H9 (cell line): ENCODE results near the gene ZNHIT1. TPM values are rescaled to one million over a fixed set of nuclear protein-coding genes. Genes with fewer than 3 reads are reported as not detected.

ENCODE experiments used
- DNase-seq: peaks from one replicate; pipeline ENCODE4 v3.0.0-alpha.2; 2017
- H2AFZ ChIP-seq: one replicate; pipeline ENCODE4 v1.6.1; 2013; ENCODE audit warnings: mild to moderate bottlenecking, low read length, control low read depth, moderate library complexity
- H2AK5ac ChIP-seq: 2 replicates; pipeline ENCODE4 v1.6.1; 2013; ENCODE audit warnings: low read length, control low read depth, mixed read lengths; ENCODE audit not compliant: insufficient read length
- H2BK120ac ChIP-seq: one replicate; pipeline ENCODE4 v1.6.1; 2013; ENCODE audit warnings: low read depth, mild to moderate bottlenecking, low read length, control low read depth, inconsistent platforms; ENCODE audit not compliant: poor library complexity, severe bottlenecking
- H2BK12ac ChIP-seq: 2 replicates; pipeline ENCODE4 v1.6.1; 2013; ENCODE audit warnings: low read length, control low read depth, mixed read lengths, low read depth; ENCODE audit not compliant: insufficient read length
- H2BK15ac ChIP-seq: 2 replicates; pipeline ENCODE4 v1.6.1; 2013; ENCODE audit warnings: low read depth, low read length, control low read depth
- H2BK20ac ChIP-seq: one replicate; pipeline ENCODE4 v1.6.1; 2013; ENCODE audit warnings: low read depth, mild to moderate bottlenecking, low read length, control low read depth, inconsistent platforms; ENCODE audit not compliant: poor library complexity, severe bottlenecking
- H2BK5ac ChIP-seq: 2 replicates; pipeline ENCODE4 v1.6.1; 2013; ENCODE audit warnings: low read length, control low read depth, mixed read lengths; ENCODE audit not compliant: insufficient read length
- H3K14ac ChIP-seq: 2 replicates; pipeline ENCODE4 v1.6.1; 2013; ENCODE audit warnings: low read length, control low read depth; ENCODE audit not compliant: insufficient read depth
- H3K18ac ChIP-seq: 2 replicates; pipeline ENCODE4 v1.6.1; 2013; ENCODE audit warnings: low read depth, mild to moderate bottlenecking, mixed read lengths, low read length, control low read depth; ENCODE audit not compliant: insufficient read length
- H3K23ac ChIP-seq: 2 replicates; pipeline ENCODE4 v1.6.1; 2013; ENCODE audit warnings: low read length, control low read depth, mixed read lengths, low read depth; ENCODE audit not compliant: insufficient read length
- H3K23me2 ChIP-seq: 2 replicates; pipeline ENCODE4 v1.6.1; 2013; ENCODE audit warnings: low read depth, mild to moderate bottlenecking, mixed read lengths, low read length, control low read depth; ENCODE audit not compliant: insufficient read length, poor library complexity, severe bottlenecking
- H3K27ac ChIP-seq: 2 replicates; pipeline ENCODE4 v1.5.1; 2013; ENCODE audit warnings: low read length, control low read depth, mixed read lengths, low read depth; ENCODE audit not compliant: insufficient read length
- H3K27me3 ChIP-seq: 2 replicates; pipeline ENCODE4 v1.6.1; 2013; ENCODE audit warnings: low read length, control low read depth, inconsistent platforms; ENCODE audit not compliant: insufficient read depth
- H3K4ac ChIP-seq: 2 replicates; pipeline ENCODE4 v1.6.1; 2013; ENCODE audit warnings: low read depth, mild to moderate bottlenecking, control low read depth, inconsistent platforms, low read length, moderate library complexity
- H3K4me1 ChIP-seq: 2 replicates; pipeline ENCODE4 v1.6.1; 2013; ENCODE audit warnings: low read length, control low read depth, inconsistent platforms; ENCODE audit not compliant: insufficient read depth
- H3K4me2 ChIP-seq: 2 replicates; pipeline ENCODE4 v1.6.1; 2013; ENCODE audit warnings: low read length, control low read depth, mixed read lengths; ENCODE audit not compliant: insufficient read length, insufficient read depth
- H3K56ac ChIP-seq: 2 replicates; pipeline ENCODE4 v1.6.1; 2013; ENCODE audit warnings: low read depth, mild to moderate bottlenecking, mixed read lengths, low read length, control low read depth; ENCODE audit not compliant: insufficient read length
- H3K79me1 ChIP-seq: 2 replicates; pipeline ENCODE4 v1.6.1; 2013; ENCODE audit warnings: low read depth, mild to moderate bottlenecking, moderate library complexity, low read length, control low read depth, inconsistent platforms; ENCODE audit not compliant: insufficient read depth, poor library complexity, severe bottlenecking
- H3K79me2 ChIP-seq: 2 replicates; pipeline ENCODE4 v1.6.1; 2013; ENCODE audit warnings: low read length, control low read depth, inconsistent platforms; ENCODE audit not compliant: insufficient read depth
- H3K9ac ChIP-seq: 2 replicates; pipeline ENCODE4 v1.6.1; 2013; ENCODE audit warnings: low read length, control low read depth, mixed read lengths; ENCODE audit not compliant: insufficient read length; ENCODE audit errors: extremely low read depth
- H3K9me3 ChIP-seq: one replicate; pipeline ENCODE4 v1.6.1; 2013; ENCODE audit warnings: low read depth, low read length, inconsistent platforms; ENCODE audit not compliant: control insufficient read depth
- H3T11ph ChIP-seq: one replicate; pipeline ENCODE4 v1.6.1; 2013; ENCODE audit warnings: mild to moderate bottlenecking, low read length, control low read depth, inconsistent platforms
- H4K20me1 ChIP-seq: one replicate; pipeline ENCODE4 v1.6.1; 2013; ENCODE audit not compliant: control insufficient read depth, insufficient read length, insufficient read depth
- H4K5ac ChIP-seq: 2 replicates; pipeline ENCODE4 v1.6.1; 2013; ENCODE audit warnings: low read depth, mild to moderate bottlenecking, mixed read lengths, low read length, control low read depth; ENCODE audit not compliant: insufficient read length
- H4K8ac ChIP-seq: replicated peaks from 2 replicates; pipeline ENCODE4 v1.6.1; 2013; ENCODE audit warnings: low read length, control low read depth, mixed read lengths, low read depth; ENCODE audit not compliant: insufficient read length
- H4K91ac ChIP-seq: 2 replicates; pipeline ENCODE4 v1.6.1; 2013; ENCODE audit warnings: low read depth, mild to moderate bottlenecking, moderate library complexity, mixed read lengths, low read length, control low read depth; ENCODE audit not compliant: insufficient read length
- H3K27ac Mint-ChIP-seq, 3 experiments: 2 replicates in 2 of 3; 3 replicates in 1 of 3; pipeline ENCODE4 v1.8.0; 2020 to 2021; ENCODE audit warnings: mixed read lengths in 3 of 3, mild to moderate bottlenecking in 1 of 3, moderate library complexity in 1 of 3
- H3K27me3 Mint-ChIP-seq: 2 replicates; pipeline ENCODE4 v1.8.0; 2021; ENCODE audit warnings: low read depth, mild to moderate bottlenecking, moderate library complexity, mixed read lengths
- H3K36me3 Mint-ChIP-seq, 3 experiments: 2 replicates in 2 of 3; 3 replicates in 1 of 3; pipeline ENCODE4 v1.8.0; 2020 to 2021; ENCODE audit warnings: low read depth in 3 of 3, mixed read lengths in 3 of 3; ENCODE audit not compliant: insufficient read depth in 1 of 3
- H3K4me1 Mint-ChIP-seq, 2 experiments: 2 replicates each; pipeline ENCODE4 v1.8.0; 2020; ENCODE audit warnings: mixed read lengths in 2 of 2
- H3K4me3 Mint-ChIP-seq, 2 experiments: 2 replicates in 1 of 2; 3 replicates in 1 of 2; pipeline ENCODE4 v1.8.0; 2020 to 2021; ENCODE audit warnings: mild to moderate bottlenecking in 2 of 2, mixed read lengths in 2 of 2, moderate library complexity in 1 of 2
- H3K9me3 Mint-ChIP-seq, 2 experiments: 2 replicates in 1 of 2; 3 replicates in 1 of 2; pipeline ENCODE4 v1.8.0; 2020; ENCODE audit warnings: mild to moderate bottlenecking in 2 of 2, mixed read lengths in 2 of 2, moderate library complexity in 1 of 2
- WGBS: extraction: QIAGEN DNeasy Blood & Tissue Kit; methylation state at CpG from one replicate; pipeline ENCODE4 v1.1.7; 2013; ENCODE audit warnings: missing lambda C conversion rate, low lambda C conversion rate, mixed read lengths; ENCODE audit not compliant: insufficient read length; ENCODE audit errors: extremely low coverage; 5-methylcytosine and 5-hydroxymethylcytosine counted together
- total RNA-seq: library from RNA; stranded (reverse); gene quantifications from 2 replicates; pipeline ENCODE4 v1.2.1, GENCODE V29; 2021
- TF ChIP-seq, protein P1 (sequence below): fragments of 200-600 bp; sonication (generic); conservative IDR thresholded peaks from 3 replicates; pipeline ENCODE4 v1.8.0; 2021; ENCODE audit warnings: antibody characterized with exemption, mild to moderate bottlenecking

Gene ZNHIT1
- total RNA-seq, 1 experiment from 2014 or later = 52.7 TPM

GRCh38 chr7:101241443-101242349, 23.7 kb downstream of the ZNHIT1 start:
- Histone ChIP-seq H3K4me2 (no peak overlapping the region), H3K4ac (no peak overlapping the region), H3K14ac (no peak overlapping the region), H4K5ac (no peak overlapping the region), H3K9me3 (no peaks in the 10 kb centered on the region), H4K8ac (no peak overlapping the region), H3K18ac (no peak overlapping the region), H3K4me1 (no peaks in the 10 kb centered on the region), H3K79me2 (no peaks in the 10 kb centered on the region), H4K91ac (no peak overlapping the region), H3T11ph (no peak overlapping the region), H3K23ac (no peak overlapping the region), H3K27ac (no peak overlapping the region), H2BK15ac (no peak overlapping the region), H2AFZ (no peak overlapping the region), H3K23me2 (peaks cover 8% of the 10 kb centered on the region), H3K27me3 (no peaks in the 10 kb centered on the region), H2BK5ac (no peak overlapping the region), H2BK120ac (no peak overlapping the region), H3K79me1 (no peaks in the 10 kb centered on the region), H3K56ac (no peak overlapping the region), H2BK20ac (no peak overlapping the region), H3K9ac (no peak overlapping the region), H2AK5ac (no peak overlapping the region), H2BK12ac (no peak overlapping the region), H4K20me1 (peaks cover 4% of the 10 kb centered on the region)
- Mint-ChIP-seq H3K9me3 (no peaks in the 10 kb centered on the region), H3K36me3 (peaks cover 7 to 32% (median 9%) of the 10 kb centered on the region in 3 experiments; a peak in 5 of 7 replicates), H3K27ac (no peak overlapping the region), H3K4me3 (no peak overlapping the region), H3K4me1 (peaks cover 19 to 34% of the 10 kb centered on the region in 2 experiments), H3K27me3 (no peaks in the 10 kb centered on the region; the same call in 1 of the 2 replicates)
- no peak for DNase-seq
- no CpG with 5 or more reads among the region's 16 CpGs for WGBS
- TF ChIP-seq, protein P1, sequence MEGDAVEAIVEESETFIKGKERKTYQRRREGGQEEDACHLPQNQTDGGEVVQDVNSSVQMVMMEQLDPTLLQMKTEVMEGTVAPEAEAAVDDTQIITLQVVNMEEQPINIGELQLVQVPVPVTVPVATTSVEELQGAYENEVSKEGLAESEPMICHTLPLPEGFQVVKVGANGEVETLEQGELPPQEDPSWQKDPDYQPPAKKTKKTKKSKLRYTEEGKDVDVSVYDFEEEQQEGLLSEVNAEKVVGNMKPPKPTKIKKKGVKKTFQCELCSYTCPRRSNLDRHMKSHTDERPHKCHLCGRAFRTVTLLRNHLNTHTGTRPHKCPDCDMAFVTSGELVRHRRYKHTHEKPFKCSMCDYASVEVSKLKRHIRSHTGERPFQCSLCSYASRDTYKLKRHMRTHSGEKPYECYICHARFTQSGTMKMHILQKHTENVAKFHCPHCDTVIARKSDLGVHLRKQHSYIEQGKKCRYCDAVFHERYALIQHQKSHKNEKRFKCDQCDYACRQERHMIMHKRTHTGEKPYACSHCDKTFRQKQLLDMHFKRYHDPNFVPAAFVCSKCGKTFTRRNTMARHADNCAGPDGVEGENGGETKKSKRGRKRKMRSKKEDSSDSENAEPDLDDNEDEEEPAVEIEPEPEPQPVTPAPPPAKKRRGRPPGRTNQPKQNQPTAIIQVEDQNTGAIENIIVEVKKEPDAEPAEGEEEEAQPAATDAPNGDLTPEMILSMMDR = no peak
